ENCODE results near the gene CACNA1H. TPM values are rescaled to one million over a fixed set of nuclear protein-coding genes. Genes with fewer than 3 reads are reported as not detected.

The CACNA1H gene
- total and polyA plus RNA-seq, 2 donors (not counting 3 experiments of a cell fraction or from before 2014, with no cell fraction given) = 0.03 TPM; not detected in 1

DNA sequence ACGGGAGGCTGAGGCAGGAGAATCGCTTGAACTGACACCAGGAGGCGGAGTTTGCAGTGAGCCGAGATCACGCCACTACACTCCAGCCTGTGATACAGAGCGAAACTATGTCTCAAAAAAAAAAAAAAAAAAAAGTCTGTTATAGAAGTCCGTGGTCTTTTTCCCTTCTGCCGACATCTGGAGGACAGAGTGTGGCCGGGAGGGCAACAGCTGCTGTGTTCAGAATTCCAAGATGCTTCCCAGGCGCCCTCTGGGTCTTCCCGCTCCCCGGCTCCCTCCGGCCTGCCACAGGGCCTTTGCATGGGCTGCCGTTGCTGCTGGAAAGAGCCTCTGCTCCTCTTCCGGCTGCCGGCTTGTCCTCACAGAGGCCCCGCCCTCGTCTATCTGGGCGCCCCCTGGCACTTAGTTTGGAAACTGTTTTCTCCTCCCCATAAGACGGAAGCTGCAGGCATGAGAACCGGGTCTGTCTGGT, 2.4 kb upstream of the CACNA1H start:
- Histone ChIP-seq H3K36me3 (ENCODE audit: control insufficient read depth in 2 of 2, extremely low read depth in 1 of 2, insufficient read depth in 2 of 2, low read length in 2 of 2) (no peaks in the 10 kb centered on the region), H3K4me2 (ENCODE audit: insufficient read depth, low read length) (no peak overlapping the region), H3K27me3 (ENCODE audit: control insufficient read depth in 2 of 2, insufficient read depth in 2 of 2, low read length in 2 of 2) (peaks cover 16 to 22% of the 10 kb centered on the region in 2 experiments), H3K9ac (replicated peaks; ENCODE audit: extremely low read depth, insufficient read depth, low read length) (no peak overlapping the region), H3K4me3 (replicated peaks in 1 of 3; ENCODE audit: insufficient read depth in 1 of 3, low read depth in 1 of 3, low read length in 3 of 3) (no peak overlapping the region), H3K79me2 (ENCODE audit: control insufficient read depth, insufficient read depth, low read length) (no peaks in the 10 kb centered on the region), H2AFZ (ENCODE audit: low read depth, low read length) (no peak overlapping the region), H3K27ac (ENCODE audit: insufficient read depth, low read depth, low read length) (no peak overlapping the region), H3K9me3 (replicated peaks; ENCODE audit: control insufficient read depth, insufficient read depth, low read length) (no peaks in the 10 kb centered on the region), H4K20me1 (replicated peaks; ENCODE audit: control insufficient read depth, extremely low read depth, insufficient read depth, low read length) (no peaks in the 10 kb centered on the region), H3K4me1 (ENCODE audit: control insufficient read depth, extremely low read depth, insufficient read depth, low read length) (no peaks in the 10 kb centered on the region), H3K9me1 (replicated peaks; ENCODE audit: control insufficient read depth, extremely low read depth, insufficient read depth, low read length) (no peaks in the 10 kb centered on the region)
- CTCF ChIA-PET = no interaction called here
- DNase-seq (ENCODE audit: low read depth, low spot score) (no peak), FAIRE-seq (no peak)
- no TSS peak for BruUV-seq (replicated peaks)
- POLR2A ChIA-PET = interaction anchor here (0.6 kb wide), 1 partner anchor 8 kb away, joined by 5 read pairs; no protein-coding TSS in a partner anchor
- dilution Hi-C loops (cut with MboI; ENCODE audit: extremely low pct_ligation_motif_present, low sequenced_read_pairs) (no loop called here), intact Hi-C loops (cut with micrococcal nuclease) (no loop called here)
- no peak for TF ChIP-seq MYC (IDR thresholded peaks at IDR 0.05; ENCODE audit: low read depth, low read length)
- TF ChIP-seq FOS (IDR thresholded peaks at IDR 0.05; ENCODE audit: borderline replicate concordance, insufficient read depth, low read length) = no peak
- TF ChIP-seq GATA2 (IDR thresholded peaks at IDR 0.05; ENCODE audit: insufficient read depth, insufficient read length, low read depth, low read length) = no peak
- TF ChIP-seq POLR2A (IDR thresholded peaks at IDR 0.05; ENCODE audit: low read depth, low read length) = no peak
- TF ChIP-seq, protein P1, sequence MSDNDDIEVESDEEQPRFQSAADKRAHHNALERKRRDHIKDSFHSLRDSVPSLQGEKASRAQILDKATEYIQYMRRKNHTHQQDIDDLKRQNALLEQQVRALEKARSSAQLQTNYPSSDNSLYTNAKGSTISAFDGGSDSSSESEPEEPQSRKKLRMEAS (IDR thresholded peaks at IDR 0.05; ENCODE audit: insufficient read depth, insufficient read length) = no peak
- TF ChIP-seq JUN (IDR thresholded peaks at IDR 0.05; ENCODE audit: borderline replicate concordance, insufficient read depth, insufficient read length, low read depth) = no peak
- TF ChIP-seq EZH2 (IDR thresholded peaks at IDR 0.05; ENCODE audit: borderline replicate concordance, low read depth, low read length, severe bottlenecking) = no peak
- TF ChIP-seq, protein P2, sequence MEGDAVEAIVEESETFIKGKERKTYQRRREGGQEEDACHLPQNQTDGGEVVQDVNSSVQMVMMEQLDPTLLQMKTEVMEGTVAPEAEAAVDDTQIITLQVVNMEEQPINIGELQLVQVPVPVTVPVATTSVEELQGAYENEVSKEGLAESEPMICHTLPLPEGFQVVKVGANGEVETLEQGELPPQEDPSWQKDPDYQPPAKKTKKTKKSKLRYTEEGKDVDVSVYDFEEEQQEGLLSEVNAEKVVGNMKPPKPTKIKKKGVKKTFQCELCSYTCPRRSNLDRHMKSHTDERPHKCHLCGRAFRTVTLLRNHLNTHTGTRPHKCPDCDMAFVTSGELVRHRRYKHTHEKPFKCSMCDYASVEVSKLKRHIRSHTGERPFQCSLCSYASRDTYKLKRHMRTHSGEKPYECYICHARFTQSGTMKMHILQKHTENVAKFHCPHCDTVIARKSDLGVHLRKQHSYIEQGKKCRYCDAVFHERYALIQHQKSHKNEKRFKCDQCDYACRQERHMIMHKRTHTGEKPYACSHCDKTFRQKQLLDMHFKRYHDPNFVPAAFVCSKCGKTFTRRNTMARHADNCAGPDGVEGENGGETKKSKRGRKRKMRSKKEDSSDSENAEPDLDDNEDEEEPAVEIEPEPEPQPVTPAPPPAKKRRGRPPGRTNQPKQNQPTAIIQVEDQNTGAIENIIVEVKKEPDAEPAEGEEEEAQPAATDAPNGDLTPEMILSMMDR (IDR thresholded peaks at IDR 0.05; ENCODE audit: extremely low read depth in 1 of 2, insufficient read depth in 1 of 2, low read depth in 1 of 2, low read length in 2 of 2) = no peak
- no peak for TF ChIP-seq POLR2AphosphoS5 (IDR thresholded peaks at IDR 0.05; ENCODE audit: insufficient read depth, low read depth, low read length)

Measured in endothelial cell of umbilical vein (primary cell).